Ovary (tissue), 3 donors: ENCODE results near the gene UGT1A3.

Experiments used
- POLR2A ChIP-seq: fragments of 450-650 bp; IDR thresholded peaks from one replicate; pipeline ENCODE4 v1.6.1; 2017; ENCODE audit warnings: antibody characterized with exemption, mild to moderate bottlenecking, moderate library complexity
- TF ChIP-seq, protein P1 (sequence below), 3 donors: fragments of 450-650 bp in 2 of 3; fragments of 200-600 bp in 1 of 3; IDR thresholded peaks; one replicate each; pipeline versions ENCODE4 v1.5.1 to v1.8.0; 2016 to 2022; ENCODE audit warnings: antibody characterized with exemption in 3 of 3, mild to moderate bottlenecking in 1 of 3
- donor health status: DM: no; HTN: no; CAD: no.

GRCh38 chr2:233758849-233759248, 30.0 kb downstream of the UGT1A3 start:
- no peak for TF ChIP-seq POLR2A
- TF ChIP-seq, protein P1, sequence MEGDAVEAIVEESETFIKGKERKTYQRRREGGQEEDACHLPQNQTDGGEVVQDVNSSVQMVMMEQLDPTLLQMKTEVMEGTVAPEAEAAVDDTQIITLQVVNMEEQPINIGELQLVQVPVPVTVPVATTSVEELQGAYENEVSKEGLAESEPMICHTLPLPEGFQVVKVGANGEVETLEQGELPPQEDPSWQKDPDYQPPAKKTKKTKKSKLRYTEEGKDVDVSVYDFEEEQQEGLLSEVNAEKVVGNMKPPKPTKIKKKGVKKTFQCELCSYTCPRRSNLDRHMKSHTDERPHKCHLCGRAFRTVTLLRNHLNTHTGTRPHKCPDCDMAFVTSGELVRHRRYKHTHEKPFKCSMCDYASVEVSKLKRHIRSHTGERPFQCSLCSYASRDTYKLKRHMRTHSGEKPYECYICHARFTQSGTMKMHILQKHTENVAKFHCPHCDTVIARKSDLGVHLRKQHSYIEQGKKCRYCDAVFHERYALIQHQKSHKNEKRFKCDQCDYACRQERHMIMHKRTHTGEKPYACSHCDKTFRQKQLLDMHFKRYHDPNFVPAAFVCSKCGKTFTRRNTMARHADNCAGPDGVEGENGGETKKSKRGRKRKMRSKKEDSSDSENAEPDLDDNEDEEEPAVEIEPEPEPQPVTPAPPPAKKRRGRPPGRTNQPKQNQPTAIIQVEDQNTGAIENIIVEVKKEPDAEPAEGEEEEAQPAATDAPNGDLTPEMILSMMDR (IDR thresholded peaks at IDR 0.05) = no peak
